PC-9 (cell line): ENCODE measurements around the gene TNFRSF1A. TPM values are rescaled to one million over a fixed set of nuclear protein-coding genes. Genes with fewer than 3 reads are reported as not detected.
A peak's percentile ranks its signal among the peaks of the same experiment; 100 is the strongest.

ENCODE experiments used
- BruUV-seq: library from RNA; stranded (reverse); fragments of 400-500 nt; replicated peaks from 2 replicates; lab custom pipeline; 2021; lab: Mats Ljungman, UMichigan
- CTCF ChIA-PET: fragments of 300-600 bp; sonication (Branson Sonifier 250); formaldehyde crosslinking; loops from one replicate; lab custom pipeline; 2022; ENCODE audit warnings: antibody characterized with exemption; lab: Charles Lee
- POLR2A ChIA-PET: fragments of 300-600 bp; sonication (Branson Sonifier 250); formaldehyde crosslinking; loops from one replicate; lab custom pipeline; 2022; ENCODE audit warnings: antibody characterized with exemption; ENCODE audit not compliant: unreplicated experiment; lab: Charles Lee
- DNase-seq, 2 experiments: peaks; one replicate each; pipeline versions ENCODE4 v3.0.0 to v3.0.0-alpha.2; 2015 to 2022; ENCODE audit warnings: mixed read lengths in 1 of 2
- H2AFZ ChIP-seq: fragments of 200-600 bp; sonication (generic); 2 replicates; pipeline ENCODE4 v1.8.1; 2017; ENCODE audit warnings: antibody characterized with exemption
- H3F3A ChIP-seq: fragments of 200-600 bp; sonication (generic); 2 replicates; pipeline ENCODE4 v1.8.1; 2017; ENCODE audit warnings: antibody characterized with exemption, mild to moderate bottlenecking, low read depth; ENCODE audit not compliant: insufficient read depth
- H3K27ac ChIP-seq: fragments of 200-600 bp; sonication (generic); 2 replicates; pipeline ENCODE4 v1.6.1; 2016; ENCODE audit warnings: mixed run types
- H3K27me3 ChIP-seq: fragments of 200-600 bp; sonication (generic); 2 replicates; pipeline ENCODE4 v1.6.1; 2016; ENCODE audit warnings: low read depth, mixed run types; ENCODE audit not compliant: insufficient read depth
- H3K36me3 ChIP-seq: fragments of 200-600 bp; sonication (generic); 2 replicates; pipeline ENCODE4 v1.6.1; 2016; ENCODE audit warnings: low read depth, mixed run types
- H3K4me1 ChIP-seq: fragments of 200-600 bp; sonication (generic); replicated peaks from 2 replicates; pipeline ENCODE4 v1.6.1; 2016; ENCODE audit warnings: mixed run types; ENCODE audit not compliant: insufficient read depth
- H3K4me2 ChIP-seq: fragments of 200-600 bp; sonication (generic); 2 replicates; pipeline ENCODE4 v1.6.1; 2017; ENCODE audit warnings: mixed run types
- H3K4me3 ChIP-seq: fragments of 200-600 bp; sonication (generic); 2 replicates; pipeline ENCODE4 v1.6.1; 2016; ENCODE audit warnings: mixed run types
- H3K79me2 ChIP-seq: fragments of 200-600 bp; sonication (generic); 2 replicates; pipeline ENCODE4 v1.6.1; 2017; ENCODE audit warnings: low read depth, mixed run types
- H3K9me2 ChIP-seq: fragments of 200-600 bp; sonication (generic); 2 replicates; pipeline ENCODE4 v1.8.1; 2017; ENCODE audit warnings: mild to moderate bottlenecking; ENCODE audit not compliant: insufficient read depth
- H3K9me3 ChIP-seq: fragments of 200-600 bp; sonication (generic); 2 replicates; pipeline ENCODE4 v1.8.1; 2016; ENCODE audit warnings: low read depth; ENCODE audit not compliant: insufficient read depth
- H4K20me1 ChIP-seq: fragments of 200-600 bp; sonication (generic); 2 replicates; pipeline ENCODE4 v1.8.1; 2017; ENCODE audit not compliant: insufficient read depth
- CTCF ChIP-seq: fragments of 200-600 bp; sonication (generic); conservative IDR thresholded peaks from 2 replicates; pipeline ENCODE4 v1.6.1; 2017; ENCODE audit warnings: mixed run types, antibody characterized with exemption, mild to moderate bottlenecking, moderate library complexity
- EZH2 ChIP-seq: fragments of 200-600 bp; sonication (generic); IDR thresholded peaks from 2 replicates; pipeline ENCODE4 v1.8.0; 2017; ENCODE audit warnings: antibody characterized with exemption, low read depth
- intact Hi-C: fragments of 100-400 bp; cut with micrococcal nuclease; formaldehyde crosslinking; loops from one replicate; pipeline ENCODE4 v1.10.0; 2022; ENCODE audit not compliant: unreplicated experiment
- total RNA-seq: library from RNA; stranded (reverse); gene quantifications from 2 replicates; pipeline ENCODE4 v1.2.3, GENCODE V29; 2021

TNFRSF1A gene
- total RNA-seq, 1 experiment from 2014 or later, result 165 TPM

DNA sequence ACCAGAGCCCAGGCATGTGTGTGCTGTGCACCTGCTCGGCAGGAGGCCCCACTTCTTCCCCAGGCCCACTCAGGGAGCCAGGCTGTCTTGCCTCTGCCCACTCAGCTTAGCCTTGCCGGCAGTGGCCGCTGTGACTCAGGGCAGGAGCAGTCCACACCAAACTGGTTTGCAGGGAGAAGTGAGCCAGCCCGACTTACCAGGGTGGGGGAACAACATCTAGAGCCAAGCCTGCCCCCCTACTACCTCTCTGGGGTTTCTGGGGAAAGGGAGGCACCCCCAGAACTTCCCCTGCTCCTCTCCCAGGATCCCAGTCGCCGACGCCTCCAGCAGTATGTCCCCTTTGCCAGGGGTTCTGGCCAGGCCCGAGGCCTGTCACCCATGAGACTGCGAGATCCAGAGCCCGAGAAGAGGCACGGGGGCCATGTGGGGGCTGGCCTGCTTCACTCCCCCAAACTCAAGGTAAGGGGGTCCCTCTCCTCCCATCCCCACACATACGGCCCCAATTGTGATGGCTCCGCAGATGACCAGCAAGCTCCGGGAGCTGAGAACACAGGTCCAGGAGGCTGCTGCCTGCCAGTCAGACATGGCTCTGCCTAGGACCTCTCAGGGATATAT lies 28.4 kb downstream of the TNFRSF1A start:
- DNase-seq, result no peak
- Histone ChIP-seq H2AFZ (no peak overlapping the region), H3K27ac (peak overlapping the region; percentile 97)

DNA sequence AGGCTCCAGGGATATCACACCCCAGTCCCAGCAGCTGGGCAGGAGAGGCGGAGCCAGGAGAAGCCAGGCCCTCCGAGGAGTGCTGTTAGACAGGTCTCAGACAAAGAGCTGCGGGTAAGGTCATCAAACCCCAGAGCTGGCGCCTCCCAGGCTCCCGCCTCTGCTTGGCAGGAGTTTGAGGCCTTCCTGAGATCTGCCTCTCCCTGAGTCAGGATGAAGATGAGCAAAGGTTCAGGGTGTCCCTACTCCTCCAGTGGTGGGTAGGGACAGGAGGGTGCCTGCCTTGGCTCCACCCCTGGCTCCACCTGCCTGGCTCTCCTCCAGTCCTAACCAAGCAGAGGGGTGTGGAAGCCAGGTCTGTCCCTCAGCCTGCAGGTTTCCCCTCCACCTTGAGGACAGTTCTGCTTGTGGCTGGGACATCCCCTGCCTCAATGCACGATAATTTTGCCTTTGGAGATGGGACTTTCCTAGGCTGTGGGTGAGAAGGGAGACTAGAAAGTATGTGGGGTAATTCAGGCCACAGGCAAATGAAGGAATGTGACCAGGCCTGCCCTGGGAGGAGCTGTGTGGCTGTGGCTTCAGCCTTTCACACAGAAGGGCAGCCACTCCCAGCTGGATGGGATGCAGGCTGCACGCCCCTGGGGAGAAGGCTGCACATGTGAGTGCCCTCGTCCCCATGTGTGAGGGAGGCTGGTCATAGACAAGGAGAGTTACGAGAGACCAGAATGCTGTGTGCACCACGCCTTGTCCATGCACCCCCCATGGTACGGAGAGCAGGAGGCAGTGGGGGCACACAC lies 29.1 kb downstream of the TNFRSF1A start:
- no peak overlapping the region for H2AFZ ChIP-seq
- no peaks in the 10 kb centered on the region for H3K9me2 ChIP-seq
- BruUV-seq, result TSS peak; percentile 18
- peak overlapping the region; percentile 91 for H3K4me2 ChIP-seq
- H4K20me1 ChIP-seq, result no peaks in the 10 kb centered on the region
- H3K36me3 ChIP-seq, result peaks cover 25% of the 10 kb centered on the region
- no peaks in the 10 kb centered on the region for H3K27me3 ChIP-seq
- no peak for TF ChIP-seq CTCF
- no peak for TF ChIP-seq EZH2
- DNase-seq, result peak; percentile 96
- intact Hi-C loops, result loop anchor here (1.0 to 2.0 kb wide), 7 partner anchors 17 to 116 kb away; no protein-coding TSS in a partner anchor
- ChIA-PET POLR2A (interaction anchor here (0.5 to 1.5 kb wide), 17 partner anchors 11 to 377 kb away, joined by 3 to 29 read pairs (median 5); partner anchors contain the start of genes GAPDH and ZNF384), CTCF (interaction anchor here (0.7 to 1.5 kb wide), 8 partner anchors 11 to 240 kb away, joined by 3 to 6 read pairs (median 4); no protein-coding TSS in a partner anchor)
- H3K27ac ChIP-seq, result peak overlapping the region; percentile 97
- peaks cover 40% of the 10 kb centered on the region for H3F3A ChIP-seq
- H3K4me1 ChIP-seq, result peaks cover 54% of the 10 kb centered on the region
- H3K9me3 ChIP-seq, result no peaks in the 10 kb centered on the region
- H3K79me2 ChIP-seq, result peaks cover 33% of the 10 kb centered on the region
- peak overlapping the region; percentile 33; the same call in 1 of the 2 replicates for H3K4me3 ChIP-seq

More for the DNA sequence above, 28.4 kb downstream of the TNFRSF1A start:
- Histone ChIP-seq H3K4me1 (peaks cover 47% of the 10 kb centered on the region), H3K4me3 (peak overlapping the region; percentile 33; the same call in 1 of the 2 replicates), H3K27me3 (no peaks in the 10 kb centered on the region), H3F3A (peaks cover 40% of the 10 kb centered on the region), H3K9me2 (no peaks in the 10 kb centered on the region), H3K9me3 (no peaks in the 10 kb centered on the region), H3K36me3 (peaks cover 26% of the 10 kb centered on the region), H4K20me1 (no peaks in the 10 kb centered on the region), H3K79me2 (peaks cover 33% of the 10 kb centered on the region), H3K4me2 (peak overlapping the region; percentile 91)
- ChIA-PET CTCF (interaction anchor here (0.7 to 1.5 kb wide), 6 partner anchors 10 to 241 kb away, joined by 3 to 5 read pairs (median 3); no protein-coding TSS in a partner anchor), POLR2A (interaction anchor here (0.6 to 1.5 kb wide), 6 partner anchors 10 to 376 kb away, joined by 3 to 15 read pairs (median 7); partner anchors contain the start of gene ZNF384)
- no TSS peak for BruUV-seq
- TF ChIP-seq EZH2, result no peak
- TF ChIP-seq CTCF, result no peak
- intact Hi-C loops, result loop anchor here (1.0 to 2.0 kb wide), 5 partner anchors 18 to 63 kb away; no protein-coding TSS in a partner anchor
